Measurements from ENCODE around the gene MED29.

Gene MED29

DNA sequence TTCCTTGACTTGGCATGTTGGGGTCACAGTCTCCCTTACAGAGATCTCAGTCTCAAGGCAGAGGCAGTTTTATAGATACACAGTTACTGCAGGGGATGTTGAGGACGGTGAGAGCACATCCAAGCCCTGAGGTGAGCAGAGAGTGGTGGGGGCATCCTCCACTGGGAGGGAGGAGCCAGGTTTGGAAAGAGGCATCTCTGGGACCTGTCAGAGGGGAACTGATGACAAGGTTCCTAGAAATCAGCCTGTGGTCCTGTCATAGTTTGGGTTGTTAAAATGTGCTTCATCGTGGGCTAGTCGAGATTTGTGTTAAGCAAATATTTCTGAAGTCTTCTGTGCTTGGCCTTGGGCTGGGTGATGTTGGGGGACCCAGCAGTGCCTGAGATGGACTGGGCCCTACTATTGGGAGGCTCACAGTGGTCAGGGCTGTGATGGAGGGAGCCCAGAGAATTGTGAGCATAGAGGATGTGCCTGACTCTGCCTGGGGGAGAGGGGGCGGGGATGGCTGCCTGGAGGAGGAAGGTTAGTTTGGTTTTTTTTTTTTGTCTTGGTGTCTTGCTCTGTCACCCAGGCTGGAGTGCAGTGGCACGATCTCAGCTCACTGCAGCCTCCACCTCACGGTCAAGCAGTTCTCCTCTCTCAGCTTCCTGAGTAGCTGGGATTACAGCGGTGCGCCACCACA is 58.1 kb downstream of the MED29 start:
- in situ Hi-C loops (cut with MboI; ENCODE audit: low sequenced_read_pairs, unreplicated experiment): no loop called here
- no peak for DNase-seq (ENCODE audit: low spot score)
- TF ChIP-seq CTCF (IDR thresholded peaks at IDR 0.05; ENCODE audit: borderline replicate concordance, control extremely low read depth, extremely low read depth, insufficient read depth, missing control alignments): no peak

Measured in GM13976 (cell line).